Smooth muscle cell (in vitro differentiated cells): Measurements from ENCODE around the gene GINS2. TPM values are rescaled to one million over a fixed set of nuclear protein-coding genes. Genes with fewer than 3 reads are reported as not detected.

ENCODE experiments used
- DNase-seq: peaks from one replicate; lab custom pipeline; 2025; ENCODE audit not compliant: unreplicated experiment; lab: John Stamatoyannopoulos, UW
- H2AFZ ChIP-seq: fragments of 200-600 bp; sonication (generic); 2 replicates; pipeline ENCODE4 v1.6.0; 2016; ENCODE audit warnings: antibody characterized with exemption, low read depth, mild to moderate bottlenecking
- H3F3A ChIP-seq: fragments of 200-600 bp; sonication (generic); 2 replicates; pipeline ENCODE4 v1.6.0; 2017; ENCODE audit warnings: antibody characterized with exemption, low read depth
- H3K27ac ChIP-seq: fragments of 200-600 bp; sonication (generic); 2 replicates; pipeline ENCODE4 v1.5.1; 2016; ENCODE audit warnings: low read depth, mild to moderate bottlenecking
- H3K27me3 ChIP-seq: fragments of 200-600 bp; sonication (generic); 2 replicates; pipeline ENCODE4 v1.6.1; 2016; ENCODE audit warnings: low read depth, mild to moderate bottlenecking
- H3K36me3 ChIP-seq: fragments of 200-600 bp; sonication (generic); 2 replicates; pipeline ENCODE4 v1.5.1; 2016; ENCODE audit warnings: low read depth
- H3K4me1 ChIP-seq: fragments of 200-600 bp; sonication (generic); 2 replicates; pipeline ENCODE4 v1.5.1; 2016; ENCODE audit warnings: low read depth
- H3K4me2 ChIP-seq: fragments of 200-600 bp; sonication (generic); 2 replicates; pipeline ENCODE4 v1.6.0; 2016; ENCODE audit warnings: mild to moderate bottlenecking
- H3K4me3 ChIP-seq: fragments of 200-600 bp; sonication (generic); 2 replicates; pipeline ENCODE4 v1.5.1; 2016; ENCODE audit warnings: mild to moderate bottlenecking
- H3K79me2 ChIP-seq: fragments of 200-600 bp; sonication (generic); 2 replicates; pipeline ENCODE4 v1.6.0; 2016; ENCODE audit warnings: low read depth, mild to moderate bottlenecking
- H3K9ac ChIP-seq: fragments of 200-600 bp; sonication (generic); 2 replicates; pipeline ENCODE4 v1.6.0; 2016; ENCODE audit warnings: low read depth
- H3K9me3 ChIP-seq: fragments of 200-600 bp; sonication (generic); replicated peaks from 2 replicates; pipeline ENCODE4 v1.5.1; 2016; ENCODE audit warnings: low read depth
- H4K20me1 ChIP-seq: fragments of 200-600 bp; sonication (generic); 2 replicates; pipeline ENCODE4 v1.6.0; 2016; ENCODE audit warnings: low read depth
- WGBS: methylation state at CpG from one replicate; pipeline ENCODE4 v1.1.7; 2016; ENCODE audit warnings: low lambda C conversion rate; 5-methylcytosine and 5-hydroxymethylcytosine counted together
- polyA plus RNA-seq: library from polyadenylated mRNA; unstranded; fragments of >200 nt; fragmentation: Nextera tagmentation; extraction: Ambion mirVana; gene quantifications from 2 replicates; pipeline ENCODE4 v1.2.1, GENCODE V29; 2016
- total RNA-seq: library from RNA; depleted of rRNA; stranded (reverse); fragments of >200 nt; gene quantifications from 2 replicates; pipeline ENCODE4 v1.2.3, GENCODE V29; 2014
- TF ChIP-seq, protein P1 (sequence below): fragments of 200-600 bp; sonication (generic); IDR thresholded peaks from 2 replicates; pipeline ENCODE4 v1.5.1; 2017; ENCODE audit warnings: borderline replicate concordance, mild to moderate bottlenecking, antibody characterized with exemption; ENCODE audit not compliant: insufficient read depth, poor library complexity, severe bottlenecking

The GINS2 gene
- total and polyA plus RNA-seq, 2 experiments from 2014 or later, result 6.7 to 10.4 TPM

DNA sequence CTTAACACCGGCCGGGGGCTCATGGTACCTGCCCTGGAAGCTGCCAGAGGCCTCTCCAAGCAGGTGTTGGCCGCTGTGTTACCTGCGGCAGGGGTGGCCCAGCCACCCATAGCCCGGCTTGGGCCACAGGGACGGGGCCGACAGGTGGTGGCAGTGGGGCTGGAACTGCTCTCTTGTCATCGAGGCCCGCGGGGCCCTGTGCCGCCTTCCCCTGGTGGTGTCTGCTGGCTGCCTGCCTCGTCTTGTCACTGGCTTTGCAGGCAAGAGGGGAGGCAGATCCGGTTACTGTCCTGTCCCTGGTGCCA, 48.5 kb downstream of the GINS2 start:
- DNase-seq, result no peak
- Histone ChIP-seq H3K9ac (no peak overlapping the region), H3F3A (no peaks in the 10 kb centered on the region), H4K20me1 (peaks cover 100% of the 10 kb centered on the region), H3K4me3 (no peak overlapping the region), H3K36me3 (no peaks in the 10 kb centered on the region), H3K9me3 (no peaks in the 10 kb centered on the region), H3K4me1 (no peaks in the 10 kb centered on the region), H3K27me3 (no peaks in the 10 kb centered on the region), H3K79me2 (peaks cover 16% of the 10 kb centered on the region), H3K4me2 (no peak overlapping the region), H3K27ac (no peak overlapping the region), H2AFZ (no peak overlapping the region)
- TF ChIP-seq, protein P1, sequence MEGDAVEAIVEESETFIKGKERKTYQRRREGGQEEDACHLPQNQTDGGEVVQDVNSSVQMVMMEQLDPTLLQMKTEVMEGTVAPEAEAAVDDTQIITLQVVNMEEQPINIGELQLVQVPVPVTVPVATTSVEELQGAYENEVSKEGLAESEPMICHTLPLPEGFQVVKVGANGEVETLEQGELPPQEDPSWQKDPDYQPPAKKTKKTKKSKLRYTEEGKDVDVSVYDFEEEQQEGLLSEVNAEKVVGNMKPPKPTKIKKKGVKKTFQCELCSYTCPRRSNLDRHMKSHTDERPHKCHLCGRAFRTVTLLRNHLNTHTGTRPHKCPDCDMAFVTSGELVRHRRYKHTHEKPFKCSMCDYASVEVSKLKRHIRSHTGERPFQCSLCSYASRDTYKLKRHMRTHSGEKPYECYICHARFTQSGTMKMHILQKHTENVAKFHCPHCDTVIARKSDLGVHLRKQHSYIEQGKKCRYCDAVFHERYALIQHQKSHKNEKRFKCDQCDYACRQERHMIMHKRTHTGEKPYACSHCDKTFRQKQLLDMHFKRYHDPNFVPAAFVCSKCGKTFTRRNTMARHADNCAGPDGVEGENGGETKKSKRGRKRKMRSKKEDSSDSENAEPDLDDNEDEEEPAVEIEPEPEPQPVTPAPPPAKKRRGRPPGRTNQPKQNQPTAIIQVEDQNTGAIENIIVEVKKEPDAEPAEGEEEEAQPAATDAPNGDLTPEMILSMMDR, result no peak
- WGBS, result 97% methylated on average over 13 of the region's 13 CpGs

DNA sequence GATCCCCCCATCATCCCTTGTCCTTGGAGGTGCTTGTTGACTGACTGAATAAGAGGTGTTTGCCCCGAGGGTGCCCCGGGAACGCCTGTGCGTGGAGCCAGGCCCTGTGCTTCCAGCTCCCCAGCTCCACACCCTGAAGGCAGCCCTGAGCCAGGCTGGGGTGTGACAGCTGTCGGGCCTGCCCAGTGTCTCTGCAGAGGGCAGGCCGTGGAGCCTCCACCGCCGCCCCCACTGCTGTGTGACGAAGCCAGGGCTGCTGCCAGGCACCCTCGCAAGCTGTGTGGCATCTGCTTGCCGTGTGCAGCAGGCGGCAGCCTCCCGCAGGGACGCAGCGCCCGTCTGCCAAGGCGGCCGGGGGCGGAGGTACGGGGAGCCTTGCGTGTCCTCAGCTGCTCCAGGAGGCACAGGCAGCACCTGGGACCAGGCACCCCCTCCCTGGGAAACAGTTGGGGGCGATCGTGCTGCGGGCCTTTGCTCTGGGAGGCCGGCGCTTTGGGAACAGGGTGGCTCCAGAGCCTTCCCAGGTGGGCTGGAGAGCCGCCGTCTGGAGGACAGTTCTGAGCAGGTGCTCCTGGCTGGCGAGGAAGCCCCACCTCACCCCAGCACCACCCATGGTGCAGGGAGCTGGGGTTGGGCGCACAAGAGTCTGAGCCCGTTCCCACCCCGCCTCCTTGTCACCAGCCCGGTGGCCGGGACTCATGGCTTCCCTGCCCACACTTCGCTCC, 49.1 kb downstream of the GINS2 start:
- Histone ChIP-seq H3K4me2 (no peak overlapping the region), H3K4me3 (no peak overlapping the region), H4K20me1 (peaks cover 100% of the 10 kb centered on the region), H3F3A (no peaks in the 10 kb centered on the region), H3K79me2 (peaks cover 16% of the 10 kb centered on the region), H3K9ac (no peak overlapping the region), H3K36me3 (no peaks in the 10 kb centered on the region), H3K9me3 (no peaks in the 10 kb centered on the region), H3K4me1 (no peaks in the 10 kb centered on the region), H3K27ac (no peak overlapping the region), H2AFZ (no peak overlapping the region), H3K27me3 (no peaks in the 10 kb centered on the region)
- WGBS, result 90% methylated on average over 30 of the region's 35 CpGs
- TF ChIP-seq, protein P1, result no peak
- no peak for DNase-seq

DNA sequence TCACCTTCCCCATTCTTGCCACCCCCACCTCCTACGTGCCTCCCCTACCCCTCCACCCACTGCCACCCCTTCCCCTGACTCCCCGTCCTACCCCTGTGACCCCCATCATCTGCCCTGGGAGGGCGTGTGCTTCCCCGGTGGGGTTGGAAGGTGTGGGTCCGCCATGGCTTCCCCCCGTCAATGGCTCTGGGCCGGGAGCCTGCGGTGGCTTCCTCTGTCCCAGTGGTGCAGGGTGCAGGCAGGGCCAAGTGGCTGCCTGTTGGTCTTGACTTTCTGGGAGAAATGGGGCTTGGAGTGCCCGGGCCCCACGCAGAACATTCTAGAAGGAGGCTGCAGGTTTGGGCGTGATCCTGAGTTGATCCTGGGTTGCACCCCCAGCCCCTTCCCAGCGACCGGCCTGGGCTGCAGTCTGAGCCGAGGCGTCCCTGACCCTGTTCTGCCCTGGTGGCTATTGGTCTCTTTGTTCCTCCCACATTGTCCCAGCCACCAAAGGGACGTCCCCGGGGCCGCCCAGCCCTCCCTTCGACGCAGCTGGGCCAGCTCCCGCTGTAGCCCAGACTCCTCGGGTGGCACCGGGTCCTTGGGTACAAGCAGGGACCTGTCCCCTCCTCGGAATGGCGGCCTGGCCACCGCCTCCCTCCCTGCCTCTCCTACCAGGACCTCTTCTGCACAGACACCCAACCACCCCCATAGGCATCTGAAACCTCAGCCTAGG, 49.9 kb downstream of the GINS2 start:
- H3K4me2 ChIP-seq, result no peak overlapping the region
- H3K27me3 ChIP-seq, result no peaks in the 10 kb centered on the region
- TF ChIP-seq, protein P1, result no peak
- H3F3A ChIP-seq, result no peaks in the 10 kb centered on the region
- no peak overlapping the region for H3K27ac ChIP-seq
- H3K4me1 ChIP-seq, result no peaks in the 10 kb centered on the region
- H3K4me3 ChIP-seq, result no peak overlapping the region
- H3K79me2 ChIP-seq, result peaks cover 11% of the 10 kb centered on the region
- H2AFZ ChIP-seq, result no peak overlapping the region
- H3K36me3 ChIP-seq, result no peaks in the 10 kb centered on the region
- no peak overlapping the region for H3K9ac ChIP-seq
- DNase-seq, result no peak
- H3K9me3 ChIP-seq, result no peaks in the 10 kb centered on the region
- WGBS, result 87% methylated on average over 25 of the region's 26 CpGs
- H4K20me1 ChIP-seq, result peaks cover 100% of the 10 kb centered on the region
